Omental fat pad (tissue), 4 donors: ENCODE data around the gene TGFBR2. TPM values are rescaled to one million over a fixed set of nuclear protein-coding genes. Genes with fewer than 3 reads are reported as not detected.

Experiments used
- ATAC-seq: fragments of 150-250 bp; one replicate; pipeline ENCODE4 v1.9.1; 2016; ENCODE audit warnings: mild to moderate bottlenecking, moderate library complexity; ENCODE audit not compliant: low FRiP score
- DNase-seq: peaks from one replicate; pipeline ENCODE4 v3.0.0-alpha.2; 2019; ENCODE audit warnings: low spot score
- CTCF ChIP-seq, 3 donors: fragments of 450-650 bp; IDR thresholded peaks; one replicate each; pipeline ENCODE4 v1.5.1; 2016 to 2017; ENCODE audit warnings: antibody characterized with exemption in 3 of 3, mild to moderate bottlenecking in 3 of 3, moderate library complexity in 2 of 3
- total RNA-seq, 4 donors: library from RNA; depleted of rRNA; stranded (reverse); fragments of >200 nt; gene quantifications; one replicate each; pipeline ENCODE4 v1.1.0, GENCODE V29; 2016

The TGFBR2 gene
- total RNA-seq, 4 donors from 2014 or later = 281 to 587 (median 369) TPM

GRCh38 chr3:30688776-30689641, 82.6 kb downstream of the TGFBR2 start:
- ATAC-seq = peak; percentile 57

GRCh38 chr3:30690199-30690598, 83.8 kb downstream of the TGFBR2 start:
- ATAC-seq = no peak
- no peak for TF ChIP-seq CTCF (IDR thresholded peaks at IDR 0.05)
- DNase-seq = no peak

More at GRCh38 chr3:30688776-30689641, 82.6 kb downstream of the TGFBR2 start:
- no peak for TF ChIP-seq CTCF (IDR thresholded peaks at IDR 0.05)
- DNase-seq = no peak

- DNase-seq = no peak
Observed at GRCh38 chr3:30691249-30691880, 85.0 kb downstream of the TGFBR2 start.

GRCh38 chr3:30691944-30692343, 85.5 kb downstream of the TGFBR2 start:
- no peak for ATAC-seq
- no peak for DNase-seq
- no peak for TF ChIP-seq CTCF (IDR thresholded peaks at IDR 0.05)

More at GRCh38 chr3:30691249-30691880, 85.0 kb downstream of the TGFBR2 start:
- no peak for ATAC-seq
- TF ChIP-seq CTCF (IDR thresholded peaks at IDR 0.05) = no peak

- ATAC-seq (no peak), DNase-seq (no peak)
- TF ChIP-seq CTCF (IDR thresholded peaks at IDR 0.05) = no peak
Observed at GRCh38 chr3:30692498-30693130, 86.2 kb downstream of the TGFBR2 start.

- DNase-seq = no peak
- peak; percentile 61 for ATAC-seq
- TF ChIP-seq CTCF (IDR thresholded peaks at IDR 0.05) = peak in 1 of 3 donors; percentile 52
Observed at GRCh38 chr3:30693470-30694120, 87.2 kb downstream of the TGFBR2 start.
